Measurements from ENCODE around the gene AOC2. TPM values are rescaled to one million over a fixed set of nuclear protein-coding genes. Genes with fewer than 3 reads are reported as not detected.
A peak's percentile ranks its signal among the peaks of the same experiment; 100 is the strongest.

The AOC2 gene
- total and polyA plus RNA-seq, 2 of the 8 experiments (the other 6 are each of a cell fraction or from before 2014, with no cell fraction given) = 4.2 to 4.7 TPM

GRCh38 chr17:42865638-42866094, 21.3 kb downstream of the AOC2 start:
- H3K56ac ChIP-seq (replicated peaks; ENCODE audit: insufficient read length, low read depth, low read length) = no peak overlapping the region
- H2BK120ac ChIP-seq (replicated peaks; ENCODE audit: low read depth, low read length) = no peak overlapping the region
- H2AFZ ChIP-seq (ENCODE audit: low read length) = no peak overlapping the region
- H3K18ac ChIP-seq (ENCODE audit: extremely low read depth, low read length) = 0 out of 2 replicates have a peak overlapping the region, but pooled peaks have one; percentile 38
- H3K9ac ChIP-seq (replicated peaks in 1 of 4; ENCODE audit: extremely low read depth in 1 of 4, low read depth in 3 of 4, low read length in 3 of 4) = no peak overlapping the region; a peak in 1 of 7 replicates
- no peak overlapping the region for H3K4me2 ChIP-seq (ENCODE audit: insufficient read depth in 1 of 2, low read depth in 2 of 2, low read length in 2 of 2)
- 0 out of 4 replicates have a peak, but pooled peaks cover 0 to 4% of the 10 kb centered on the region in 2 experiments for H3K9me3 ChIP-seq (ENCODE audit: insufficient read depth in 2 of 2, low read depth in 1 of 2, low read length in 1 of 2)
- POLR2A ChIA-PET (ENCODE audit: partially characterized antibody) = interaction anchor here (1.1 to 2.1 kb wide), 5 partner anchors 20 to 67 kb away, joined by 3 to 10 read pairs (median 4); partner anchors contain the start of genes CNTD1, COA3 and PSME3
- no peaks in the 10 kb centered on the region for H3K27me3 ChIP-seq (replicated peaks in 1 of 4; ENCODE audit: control insufficient read depth in 3 of 4, extremely low read depth in 1 of 4, insufficient read depth in 3 of 4, low read length in 3 of 4)
- no peak overlapping the region for H3K23ac ChIP-seq (ENCODE audit: insufficient read length)
- no peak overlapping the region for H2AK5ac ChIP-seq (ENCODE audit: low read depth, low read length)
- TF ChIP-seq SP1 (IDR thresholded peaks at IDR 0.05; ENCODE audit: low read depth, low read length) = no peak
- TF ChIP-seq, protein P1, sequence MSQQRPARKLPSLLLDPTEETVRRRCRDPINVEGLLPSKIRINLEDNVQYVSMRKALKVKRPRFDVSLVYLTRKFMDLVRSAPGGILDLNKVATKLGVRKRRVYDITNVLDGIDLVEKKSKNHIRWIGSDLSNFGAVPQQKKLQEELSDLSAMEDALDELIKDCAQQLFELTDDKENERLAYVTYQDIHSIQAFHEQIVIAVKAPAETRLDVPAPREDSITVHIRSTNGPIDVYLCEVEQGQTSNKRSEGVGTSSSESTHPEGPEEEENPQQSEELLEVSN (IDR thresholded peaks at IDR 0.05) = no peak
- TF ChIP-seq SP2 (IDR thresholded peaks at IDR 0.05; ENCODE audit: low read length) = no peak
- no peak for TF ChIP-seq KDM5A (IDR thresholded peaks at IDR 0.05; ENCODE audit: low read length)
- no peak overlapping the region for H3K27ac ChIP-seq (ENCODE audit: low read depth, low read length)
- no peak overlapping the region for H2BK12ac ChIP-seq (ENCODE audit: low read depth, low read length)
- no peak for FAIRE-seq
- no peaks in the 10 kb centered on the region for H3K4me1 ChIP-seq (replicated peaks in 1 of 4; ENCODE audit: control insufficient read depth in 3 of 4, insufficient read depth in 4 of 4, low read length in 3 of 4)
- no peaks in the 10 kb centered on the region for H3K23me2 ChIP-seq (ENCODE audit: low read depth, low read length)
- H2BK15ac ChIP-seq (ENCODE audit: low read length) = no peak overlapping the region
- no peak overlapping the region; the same call in 1 of the 2 replicates for H4K8ac ChIP-seq (ENCODE audit: extremely low read depth, insufficient read depth, low read length)
- H4K20me1 ChIP-seq (replicated peaks in 1 of 2; ENCODE audit: control insufficient read depth in 1 of 2, insufficient read depth in 2 of 2, low read length in 2 of 2) = no peaks in the 10 kb centered on the region
- CTCF ChIA-PET (ENCODE audit: partially characterized antibody) = interaction anchor here (0.6 to 2.4 kb wide), 7 partner anchors 17 to 444 kb away, joined by 3 to 13 read pairs (median 7); partner anchors contain the start of gene AOC2
- WGBS, 2 experiments (ENCODE audit: extremely low coverage in 1 of 2, insufficient coverage in 1 of 2, insufficient read length in 1 of 2, insufficient replicate concordance in 2 of 2, low coverage in 1 of 2, low lambda C conversion rate in 2 of 2, missing lambda C conversion rate in 1 of 2) = 87% methylated on average over 7 of the region's 7 CpGs; no CpG with 5 or more reads in 1 of the 2 experiments
- H3K36me3 ChIP-seq (ENCODE audit: control insufficient read depth in 2 of 4, insufficient read depth in 4 of 4, low read length in 3 of 4) = no peaks in the 10 kb centered on the region
- H3K79me2 ChIP-seq (ENCODE audit: control insufficient read depth in 1 of 2, insufficient read depth in 2 of 2, low read length in 2 of 2) = no peaks in the 10 kb centered on the region
- no peak overlapping the region for H3K4me3 ChIP-seq (ENCODE audit: extremely low read depth in 1 of 4, insufficient read depth in 2 of 4, low read depth in 3 of 4, low read length in 4 of 4)
- H4K91ac ChIP-seq (replicated peaks; ENCODE audit: insufficient read length, low read length) = no peak overlapping the region
- no peak for DNase-seq (ENCODE audit: low read depth in 1 of 2, low spot score in 2 of 2)
- no peak overlapping the region for H3K14ac ChIP-seq (ENCODE audit: insufficient read length)
- no peak overlapping the region for H2BK20ac ChIP-seq (ENCODE audit: low read length)
- no peak overlapping the region for H3K4ac ChIP-seq (replicated peaks; ENCODE audit: insufficient read length, low read depth, low read length)
- H2BK5ac ChIP-seq (ENCODE audit: low read depth, low read length) = no peak overlapping the region
- no peaks in the 10 kb centered on the region for H3K79me1 ChIP-seq (ENCODE audit: low read depth, low read length)
- H4K5ac ChIP-seq (ENCODE audit: insufficient read length, low read depth, low read length) = no peak overlapping the region
